Measurements from ENCODE around the gene KHDC1L.

KHDC1L gene

DNA sequence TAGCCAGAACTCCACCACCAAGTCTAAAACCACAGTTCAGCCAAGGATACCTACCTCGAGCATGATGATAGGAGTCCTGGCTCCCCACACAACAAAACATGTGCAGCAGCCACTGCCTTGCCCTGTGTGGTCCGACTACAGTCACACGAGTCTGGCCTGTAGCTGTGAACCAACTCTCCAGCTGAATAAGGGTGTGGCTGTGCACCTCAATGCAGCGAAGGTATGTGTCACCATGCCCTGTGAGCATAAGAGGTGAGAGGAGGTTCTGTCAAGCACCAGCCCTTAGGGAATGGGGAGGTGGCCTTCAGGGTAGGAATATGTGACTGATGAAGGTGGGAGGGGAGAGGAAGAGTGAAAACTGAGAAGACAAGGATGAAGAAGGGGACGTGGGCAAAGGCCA is 16.7 kb upstream of the KHDC1L start:
- Histone ChIP-seq H3K4me1 (ENCODE audit: control insufficient read depth, low read length) (no peaks in the 10 kb centered on the region), H3K9me2 (replicated peaks; ENCODE audit: control insufficient read depth, low read length) (no peaks in the 10 kb centered on the region), H3K36me3 (ENCODE audit: control insufficient read depth, low read length) (no peaks in the 10 kb centered on the region), H3K27ac (ENCODE audit: low read depth, low read length) (no peak overlapping the region), H3F3A (ENCODE audit: control insufficient read depth, insufficient read depth) (no peaks in the 10 kb centered on the region), H3K9me3 (ENCODE audit: control insufficient read depth, insufficient read depth, low read length) (no peaks in the 10 kb centered on the region), H3K4me2 (ENCODE audit: low read length) (no peak overlapping the region), H3K27me3 (ENCODE audit: control insufficient read depth, low read length) (0 out of 2 replicates have a peak, but pooled peaks cover 4% of the 10 kb centered on the region), H4K20me1 (ENCODE audit: control insufficient read depth, insufficient read depth, low read depth, low read length) (no peaks in the 10 kb centered on the region), H3K4me3 (ENCODE audit: low read length) (no peak overlapping the region), H3K79me2 (ENCODE audit: control insufficient read depth, low read length) (no peaks in the 10 kb centered on the region)
- TF ChIP-seq, protein P1, sequence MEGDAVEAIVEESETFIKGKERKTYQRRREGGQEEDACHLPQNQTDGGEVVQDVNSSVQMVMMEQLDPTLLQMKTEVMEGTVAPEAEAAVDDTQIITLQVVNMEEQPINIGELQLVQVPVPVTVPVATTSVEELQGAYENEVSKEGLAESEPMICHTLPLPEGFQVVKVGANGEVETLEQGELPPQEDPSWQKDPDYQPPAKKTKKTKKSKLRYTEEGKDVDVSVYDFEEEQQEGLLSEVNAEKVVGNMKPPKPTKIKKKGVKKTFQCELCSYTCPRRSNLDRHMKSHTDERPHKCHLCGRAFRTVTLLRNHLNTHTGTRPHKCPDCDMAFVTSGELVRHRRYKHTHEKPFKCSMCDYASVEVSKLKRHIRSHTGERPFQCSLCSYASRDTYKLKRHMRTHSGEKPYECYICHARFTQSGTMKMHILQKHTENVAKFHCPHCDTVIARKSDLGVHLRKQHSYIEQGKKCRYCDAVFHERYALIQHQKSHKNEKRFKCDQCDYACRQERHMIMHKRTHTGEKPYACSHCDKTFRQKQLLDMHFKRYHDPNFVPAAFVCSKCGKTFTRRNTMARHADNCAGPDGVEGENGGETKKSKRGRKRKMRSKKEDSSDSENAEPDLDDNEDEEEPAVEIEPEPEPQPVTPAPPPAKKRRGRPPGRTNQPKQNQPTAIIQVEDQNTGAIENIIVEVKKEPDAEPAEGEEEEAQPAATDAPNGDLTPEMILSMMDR (IDR thresholded peaks at IDR 0.05; ENCODE audit: low read depth, low read length, poor library complexity, severe bottlenecking), result no peak
- no peak for TF ChIP-seq EZH2phosphoT487 (IDR thresholded peaks at IDR 0.05; ENCODE audit: borderline replicate concordance, low read length)

DNA sequence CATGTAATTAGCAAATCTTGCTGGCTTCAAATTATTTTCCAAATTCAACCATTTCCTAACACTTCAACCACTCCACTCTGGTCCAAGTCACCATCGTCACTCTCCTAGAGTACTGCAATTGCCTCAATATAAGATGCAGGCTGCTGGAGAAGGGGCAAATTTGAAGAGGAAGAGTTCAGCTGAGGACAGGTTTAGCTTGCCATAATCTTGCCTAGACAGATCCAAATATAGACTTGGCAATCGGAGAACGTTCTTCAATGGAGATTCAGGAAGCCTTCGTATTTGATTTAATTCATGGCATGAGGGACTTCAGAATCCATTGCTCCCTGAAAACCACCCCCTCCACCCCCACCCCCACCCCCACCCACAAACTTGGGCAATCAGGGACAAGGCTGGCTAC is 15.4 kb upstream of the KHDC1L start:
- H4K20me1 ChIP-seq (ENCODE audit: control insufficient read depth, insufficient read depth, low read depth, low read length), result no peaks in the 10 kb centered on the region
- H3F3A ChIP-seq (ENCODE audit: control insufficient read depth, insufficient read depth), result no peaks in the 10 kb centered on the region
- H3K9me2 ChIP-seq (replicated peaks; ENCODE audit: control insufficient read depth, low read length), result no peaks in the 10 kb centered on the region
- H3K9me3 ChIP-seq (ENCODE audit: control insufficient read depth, insufficient read depth, low read length), result no peaks in the 10 kb centered on the region
- H3K4me2 ChIP-seq (ENCODE audit: low read length), result no peak overlapping the region
- no peaks in the 10 kb centered on the region for H3K79me2 ChIP-seq (ENCODE audit: control insufficient read depth, low read length)
- H3K4me1 ChIP-seq (ENCODE audit: control insufficient read depth, low read length), result no peaks in the 10 kb centered on the region
- H3K27ac ChIP-seq (ENCODE audit: low read depth, low read length), result no peak overlapping the region
- no peak for TF ChIP-seq EZH2phosphoT487 (IDR thresholded peaks at IDR 0.05; ENCODE audit: borderline replicate concordance, low read length)
- TF ChIP-seq, protein P1 (IDR thresholded peaks at IDR 0.05; ENCODE audit: low read depth, low read length, poor library complexity, severe bottlenecking), result no peak
- no peak overlapping the region for H3K4me3 ChIP-seq (ENCODE audit: low read length)
- H3K36me3 ChIP-seq (ENCODE audit: control insufficient read depth, low read length), result no peaks in the 10 kb centered on the region
- H3K27me3 ChIP-seq (ENCODE audit: control insufficient read depth, low read length), result 0 out of 2 replicates have a peak, but pooled peaks cover 3% of the 10 kb centered on the region

DNA sequence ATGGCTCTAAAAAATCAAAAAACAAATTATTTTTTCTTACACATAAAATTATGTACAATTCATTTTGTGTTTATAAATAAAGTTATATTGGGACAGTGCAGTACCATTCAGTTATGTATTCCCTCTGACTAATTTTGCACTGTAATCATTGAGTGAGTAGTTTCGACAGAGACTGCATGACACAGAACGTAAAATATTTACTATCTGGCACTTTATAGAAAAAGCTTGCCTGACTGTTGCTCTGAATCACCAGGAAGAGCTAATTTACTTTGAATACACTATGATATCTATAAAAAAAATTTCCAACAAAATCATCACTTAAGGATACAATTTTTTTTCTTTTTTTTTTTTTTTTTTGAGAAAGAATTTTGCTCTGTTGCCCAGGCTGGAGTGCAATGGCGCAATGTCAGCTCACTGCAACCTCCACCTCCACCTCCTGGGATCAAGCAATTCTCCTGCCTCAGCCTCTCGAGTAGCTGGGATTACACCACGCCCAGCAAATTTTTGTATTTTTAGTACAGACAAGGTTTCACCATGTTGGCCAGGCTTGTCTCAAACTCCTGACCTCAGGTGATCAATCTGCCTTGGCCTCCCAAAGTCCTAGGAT is 11.0 kb upstream of the KHDC1L start:
- Histone ChIP-seq H3K4me2 (ENCODE audit: low read length) (no peak overlapping the region), H3K27me3 (ENCODE audit: control insufficient read depth, low read length) (no peaks in the 10 kb centered on the region), H3K4me1 (ENCODE audit: control insufficient read depth, low read length) (peaks cover 3% of the 10 kb centered on the region), H3F3A (ENCODE audit: control insufficient read depth, insufficient read depth) (no peaks in the 10 kb centered on the region), H3K4me3 (ENCODE audit: low read length) (no peak overlapping the region), H3K79me2 (ENCODE audit: control insufficient read depth, low read length) (no peaks in the 10 kb centered on the region), H3K36me3 (ENCODE audit: control insufficient read depth, low read length) (no peaks in the 10 kb centered on the region), H3K27ac (ENCODE audit: low read depth, low read length) (no peak overlapping the region), H4K20me1 (ENCODE audit: control insufficient read depth, insufficient read depth, low read depth, low read length) (no peaks in the 10 kb centered on the region), H3K9me3 (ENCODE audit: control insufficient read depth, insufficient read depth, low read length) (no peaks in the 10 kb centered on the region), H3K9me2 (replicated peaks; ENCODE audit: control insufficient read depth, low read length) (no peaks in the 10 kb centered on the region)
- TF ChIP-seq EZH2phosphoT487 (IDR thresholded peaks at IDR 0.05; ENCODE audit: borderline replicate concordance, low read length), result no peak
- TF ChIP-seq, protein P1 (IDR thresholded peaks at IDR 0.05; ENCODE audit: low read depth, low read length, poor library complexity, severe bottlenecking), result no peak

All from DOHH2 (cell line).